PC-3 (cell line): Measurements from ENCODE around the gene RGS13.

ENCODE experiments used
- EZH2 ChIP-seq: fragments of 300-600 bp; sonication (generic); IDR thresholded peaks from one replicate; pipeline ENCODE4 v1.6.1; 2017; ENCODE audit warnings: antibody characterized with exemption, mild to moderate bottlenecking, low read length; ENCODE audit not compliant: unreplicated experiment
- EZH2phosphoT487 ChIP-seq: fragments of 300-600 bp; sonication (generic); IDR thresholded peaks from 2 replicates; pipeline ENCODE4 v1.6.1; 2018; ENCODE audit warnings: mild to moderate bottlenecking, antibody characterized with exemption, low read length, borderline replicate concordance
- TF ChIP-seq, protein P1 (sequence below): fragments of 300-600 bp; sonication (generic); conservative IDR thresholded peaks from 2 replicates; pipeline ENCODE4 v1.5.1; 2017; ENCODE audit warnings: antibody characterized with exemption, low read depth, mild to moderate bottlenecking, low read length

DNA sequence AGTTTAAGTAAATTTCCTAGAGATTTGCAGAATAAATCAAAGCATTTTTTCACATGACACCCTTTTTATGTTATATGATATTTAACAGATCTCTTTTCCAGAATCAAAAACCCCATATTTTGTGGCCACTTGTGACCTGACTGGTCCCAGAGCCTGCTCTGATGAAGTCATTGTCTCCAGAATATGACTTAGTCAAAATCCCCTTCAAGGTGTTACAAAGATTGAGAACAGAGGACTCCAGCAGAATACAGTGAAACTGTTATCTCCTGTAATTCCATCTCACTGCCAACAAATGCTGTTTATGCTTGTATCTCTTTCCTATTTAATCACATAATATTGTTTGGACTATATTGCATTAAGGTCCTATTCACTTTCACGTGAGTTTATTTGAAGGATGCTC is 34.8 kb upstream of the RGS13 start:
- TF ChIP-seq, protein P1, sequence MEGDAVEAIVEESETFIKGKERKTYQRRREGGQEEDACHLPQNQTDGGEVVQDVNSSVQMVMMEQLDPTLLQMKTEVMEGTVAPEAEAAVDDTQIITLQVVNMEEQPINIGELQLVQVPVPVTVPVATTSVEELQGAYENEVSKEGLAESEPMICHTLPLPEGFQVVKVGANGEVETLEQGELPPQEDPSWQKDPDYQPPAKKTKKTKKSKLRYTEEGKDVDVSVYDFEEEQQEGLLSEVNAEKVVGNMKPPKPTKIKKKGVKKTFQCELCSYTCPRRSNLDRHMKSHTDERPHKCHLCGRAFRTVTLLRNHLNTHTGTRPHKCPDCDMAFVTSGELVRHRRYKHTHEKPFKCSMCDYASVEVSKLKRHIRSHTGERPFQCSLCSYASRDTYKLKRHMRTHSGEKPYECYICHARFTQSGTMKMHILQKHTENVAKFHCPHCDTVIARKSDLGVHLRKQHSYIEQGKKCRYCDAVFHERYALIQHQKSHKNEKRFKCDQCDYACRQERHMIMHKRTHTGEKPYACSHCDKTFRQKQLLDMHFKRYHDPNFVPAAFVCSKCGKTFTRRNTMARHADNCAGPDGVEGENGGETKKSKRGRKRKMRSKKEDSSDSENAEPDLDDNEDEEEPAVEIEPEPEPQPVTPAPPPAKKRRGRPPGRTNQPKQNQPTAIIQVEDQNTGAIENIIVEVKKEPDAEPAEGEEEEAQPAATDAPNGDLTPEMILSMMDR: no peak
- TF ChIP-seq EZH2 (no peak), EZH2phosphoT487 (no peak)
